Sigmoid colon (tissue), 4 donors: Measurements from ENCODE around the gene SLC31A1.

Source experiments
- CTCF ChIP-seq, 4 experiments: fragments of 450-650 bp in 3 of 4; fragments of 200-600 bp in 1 of 4; IDR thresholded peaks; one replicate each; pipeline ENCODE4 v1.5.1; 2016 to 2019; ENCODE audit warnings: antibody characterized with exemption in 4 of 4, mild to moderate bottlenecking in 3 of 4, moderate library complexity in 2 of 4
- EP300 ChIP-seq, 4 donors: sonication (generic); formaldehyde crosslinking; IDR thresholded peaks; one replicate each; pipeline ENCODE4 v1.6.1; 2017; ENCODE audit warnings: antibody characterized with exemption in 4 of 4
- POLR2A ChIP-seq, 2 donors: fragments of 450-650 bp; IDR thresholded peaks; one replicate each; pipeline ENCODE4 v1.6.1; 2016; ENCODE audit warnings: antibody characterized with exemption in 2 of 2, mild to moderate bottlenecking in 2 of 2, moderate library complexity in 2 of 2
- POLR2AphosphoS5 ChIP-seq, 4 donors: sonication (generic); formaldehyde crosslinking; IDR thresholded peaks; one replicate each; pipeline ENCODE4 v1.6.1; 2017; ENCODE audit warnings: antibody characterized with exemption in 4 of 4

- TF ChIP-seq CTCF (IDR thresholded peaks at IDR 0.05) (no peak), POLR2AphosphoS5 (IDR thresholded peaks at IDR 0.05) (no peak), POLR2A (IDR thresholded peaks at IDR 0.05) (no peak), EP300 (IDR thresholded peaks at IDR 0.05) (no peak)
These were observed 46.7 kb downstream of the SLC31A1 start for GRCh38 chr9:113267911-113268566.
